ENCODE data around the gene SVIL. TPM values are rescaled to one million over a fixed set of nuclear protein-coding genes. Genes with fewer than 3 reads are reported as not detected.
A peak's percentile ranks its signal among the peaks of the same experiment; 100 is the strongest.
"Not testable (repeated sequence)": the region's sequence is repeated elsewhere in the genome, so short reads cannot be mapped to it uniquely, and the experiment has no call there.

SVIL gene
- polyA plus RNA-seq, 1 donor (not counting 4 experiments of a cell fraction or from before 2014, with no cell fraction given), result 16.2 TPM

DNA sequence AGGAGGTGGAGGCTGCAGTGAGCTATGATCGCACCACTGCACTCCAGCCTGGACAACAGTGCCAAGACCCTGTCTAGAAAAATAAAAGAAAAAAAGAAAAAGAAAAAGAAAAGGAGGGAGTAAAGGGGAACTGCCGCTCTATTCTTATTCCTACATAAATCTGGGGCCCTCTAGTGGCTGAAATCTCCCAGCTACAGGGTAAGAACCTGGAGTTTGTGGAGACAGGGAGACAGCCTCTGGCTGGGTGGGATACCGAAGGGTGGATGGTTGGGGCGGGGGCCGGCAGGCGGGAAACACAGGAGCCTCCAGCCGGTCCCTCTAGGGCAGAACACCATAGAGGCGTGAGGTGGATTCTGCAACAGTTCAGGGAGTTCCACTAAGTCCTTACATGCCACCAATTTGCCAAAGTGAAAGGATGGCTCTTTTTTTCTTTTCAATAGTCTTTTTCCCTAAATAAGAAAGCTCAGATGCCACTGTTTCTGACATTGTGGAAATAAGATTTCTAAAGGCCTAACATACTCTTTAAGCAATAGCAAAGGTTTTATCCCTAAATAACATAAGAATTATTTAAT is 117.3 kb downstream of the SVIL start:
- TF ChIP-seq EZH2 (IDR thresholded peaks at IDR 0.05; ENCODE audit: low read length), result no peak
- TF ChIP-seq, protein P1, sequence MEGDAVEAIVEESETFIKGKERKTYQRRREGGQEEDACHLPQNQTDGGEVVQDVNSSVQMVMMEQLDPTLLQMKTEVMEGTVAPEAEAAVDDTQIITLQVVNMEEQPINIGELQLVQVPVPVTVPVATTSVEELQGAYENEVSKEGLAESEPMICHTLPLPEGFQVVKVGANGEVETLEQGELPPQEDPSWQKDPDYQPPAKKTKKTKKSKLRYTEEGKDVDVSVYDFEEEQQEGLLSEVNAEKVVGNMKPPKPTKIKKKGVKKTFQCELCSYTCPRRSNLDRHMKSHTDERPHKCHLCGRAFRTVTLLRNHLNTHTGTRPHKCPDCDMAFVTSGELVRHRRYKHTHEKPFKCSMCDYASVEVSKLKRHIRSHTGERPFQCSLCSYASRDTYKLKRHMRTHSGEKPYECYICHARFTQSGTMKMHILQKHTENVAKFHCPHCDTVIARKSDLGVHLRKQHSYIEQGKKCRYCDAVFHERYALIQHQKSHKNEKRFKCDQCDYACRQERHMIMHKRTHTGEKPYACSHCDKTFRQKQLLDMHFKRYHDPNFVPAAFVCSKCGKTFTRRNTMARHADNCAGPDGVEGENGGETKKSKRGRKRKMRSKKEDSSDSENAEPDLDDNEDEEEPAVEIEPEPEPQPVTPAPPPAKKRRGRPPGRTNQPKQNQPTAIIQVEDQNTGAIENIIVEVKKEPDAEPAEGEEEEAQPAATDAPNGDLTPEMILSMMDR (optimal IDR thresholded peaks at IDR 0.05 in 1 of 3, IDR thresholded peaks at IDR 0.05 in 1 of 3, conservative IDR thresholded peaks at IDR 0.05 in 1 of 3; ENCODE audit: extremely low read depth in 1 of 3, insufficient read depth in 2 of 3, low read length in 3 of 3), result peak; percentile 45 to 55 (median 51)
- Histone ChIP-seq H3K27ac (ENCODE audit: control insufficient read depth, insufficient read depth, low read length) (no peak overlapping the region), H3K4me3 (ENCODE audit: control insufficient read depth in 2 of 3, extremely low read depth in 1 of 3, insufficient read depth in 2 of 3, low read depth in 1 of 3, low read length in 3 of 3) (no peak overlapping the region), H3K36me3 (ENCODE audit: control insufficient read depth in 2 of 2, extremely low read depth in 1 of 2, insufficient read depth in 2 of 2, low read length in 2 of 2) (peaks cover 6 to 7% of the 10 kb centered on the region in 2 experiments), H2AFZ (ENCODE audit: control insufficient read depth, low read length) (no peak overlapping the region), H4K20me1 (ENCODE audit: control insufficient read depth, extremely low read depth, insufficient read depth, low read length) (no peaks in the 10 kb centered on the region), H3K4me2 (ENCODE audit: control insufficient read depth, extremely low read depth, insufficient read depth, low read depth, low read length) (no peak overlapping the region), H3K79me2 (ENCODE audit: control insufficient read depth, insufficient read depth, low read length) (no peaks in the 10 kb centered on the region), H3K9me3 (ENCODE audit: control insufficient read depth, low read depth, low read length) (no peaks in the 10 kb centered on the region), H3K9ac (ENCODE audit: control insufficient read depth, extremely low read depth, insufficient read depth, low read length) (no peak overlapping the region), H3K4me1 (ENCODE audit: control insufficient read depth, extremely low read depth, insufficient read depth, low read length) (peaks cover 3% of the 10 kb centered on the region), H3K9me1 (ENCODE audit: control insufficient read depth, extremely low read depth, insufficient read depth, low read length) (no peaks in the 10 kb centered on the region), H3K27me3 (ENCODE audit: control insufficient read depth, extremely low read depth, insufficient read depth, low read length) (no peaks in the 10 kb centered on the region)
- dilution Hi-C loops (cut with MboI; ENCODE audit: extremely low pct_ligation_motif_present, low sequenced_read_pairs), result no loop called here
- no peak for FAIRE-seq
- DNase-seq (ENCODE audit: low read depth, low spot score), result no peak

GRCh38 chr10:29516309-29516932 is 118.3 kb downstream of the SVIL start:
- H3K4me3 ChIP-seq (ENCODE audit: control insufficient read depth in 2 of 3, extremely low read depth in 1 of 3, insufficient read depth in 2 of 3, low read depth in 1 of 3, low read length in 3 of 3); H3K4me2 ChIP-seq (ENCODE audit: control insufficient read depth, extremely low read depth, insufficient read depth, low read depth, low read length); DNase-seq (ENCODE audit: low read depth, low spot score); FAIRE-seq; H3K9me3 ChIP-seq (ENCODE audit: control insufficient read depth, low read depth, low read length); H3K27me3 ChIP-seq (ENCODE audit: control insufficient read depth, extremely low read depth, insufficient read depth, low read length); H3K36me3 ChIP-seq (ENCODE audit: control insufficient read depth in 2 of 2, extremely low read depth in 1 of 2, insufficient read depth in 2 of 2, low read length in 2 of 2); dilution Hi-C loops (cut with MboI; ENCODE audit: extremely low pct_ligation_motif_present, low sequenced_read_pairs); H3K79me2 ChIP-seq (ENCODE audit: control insufficient read depth, insufficient read depth, low read length); H3K9me1 ChIP-seq (ENCODE audit: control insufficient read depth, extremely low read depth, insufficient read depth, low read length); H2AFZ ChIP-seq (ENCODE audit: control insufficient read depth, low read length); H4K20me1 ChIP-seq (ENCODE audit: control insufficient read depth, extremely low read depth, insufficient read depth, low read length); H3K9ac ChIP-seq (ENCODE audit: control insufficient read depth, extremely low read depth, insufficient read depth, low read length); H3K27ac ChIP-seq (ENCODE audit: control insufficient read depth, insufficient read depth, low read length); H3K4me1 ChIP-seq (ENCODE audit: control insufficient read depth, extremely low read depth, insufficient read depth, low read length): not testable (repeated sequence)

GRCh38 chr10:29515879-29516278 is 118.9 kb downstream of the SVIL start:
- H3K79me2 ChIP-seq (ENCODE audit: control insufficient read depth, insufficient read depth, low read length); H3K27me3 ChIP-seq (ENCODE audit: control insufficient read depth, extremely low read depth, insufficient read depth, low read length); H3K9ac ChIP-seq (ENCODE audit: control insufficient read depth, extremely low read depth, insufficient read depth, low read length); H3K9me3 ChIP-seq (ENCODE audit: control insufficient read depth, low read depth, low read length); DNase-seq (ENCODE audit: low read depth, low spot score); dilution Hi-C loops (cut with MboI; ENCODE audit: extremely low pct_ligation_motif_present, low sequenced_read_pairs); H2AFZ ChIP-seq (ENCODE audit: control insufficient read depth, low read length); FAIRE-seq; H4K20me1 ChIP-seq (ENCODE audit: control insufficient read depth, extremely low read depth, insufficient read depth, low read length); H3K4me3 ChIP-seq (ENCODE audit: control insufficient read depth in 2 of 3, extremely low read depth in 1 of 3, insufficient read depth in 2 of 3, low read depth in 1 of 3, low read length in 3 of 3); H3K9me1 ChIP-seq (ENCODE audit: control insufficient read depth, extremely low read depth, insufficient read depth, low read length); H3K27ac ChIP-seq (ENCODE audit: control insufficient read depth, insufficient read depth, low read length); H3K36me3 ChIP-seq (ENCODE audit: control insufficient read depth in 2 of 2, extremely low read depth in 1 of 2, insufficient read depth in 2 of 2, low read length in 2 of 2); H3K4me2 ChIP-seq (ENCODE audit: control insufficient read depth, extremely low read depth, insufficient read depth, low read depth, low read length); H3K4me1 ChIP-seq (ENCODE audit: control insufficient read depth, extremely low read depth, insufficient read depth, low read length): not testable (repeated sequence)

GRCh38 chr10:29515104-29515503 is 119.7 kb downstream of the SVIL start:
- H3K4me2 ChIP-seq (ENCODE audit: control insufficient read depth, extremely low read depth, insufficient read depth, low read depth, low read length); H3K9me1 ChIP-seq (ENCODE audit: control insufficient read depth, extremely low read depth, insufficient read depth, low read length); H3K9me3 ChIP-seq (ENCODE audit: control insufficient read depth, low read depth, low read length); H3K36me3 ChIP-seq (ENCODE audit: control insufficient read depth in 2 of 2, extremely low read depth in 1 of 2, insufficient read depth in 2 of 2, low read length in 2 of 2); DNase-seq (ENCODE audit: low read depth, low spot score); H3K4me3 ChIP-seq (ENCODE audit: control insufficient read depth in 2 of 3, extremely low read depth in 1 of 3, insufficient read depth in 2 of 3, low read depth in 1 of 3, low read length in 3 of 3); H3K27ac ChIP-seq (ENCODE audit: control insufficient read depth, insufficient read depth, low read length); H3K79me2 ChIP-seq (ENCODE audit: control insufficient read depth, insufficient read depth, low read length); H3K9ac ChIP-seq (ENCODE audit: control insufficient read depth, extremely low read depth, insufficient read depth, low read length); H2AFZ ChIP-seq (ENCODE audit: control insufficient read depth, low read length); FAIRE-seq; H3K4me1 ChIP-seq (ENCODE audit: control insufficient read depth, extremely low read depth, insufficient read depth, low read length); dilution Hi-C loops (cut with MboI; ENCODE audit: extremely low pct_ligation_motif_present, low sequenced_read_pairs); H4K20me1 ChIP-seq (ENCODE audit: control insufficient read depth, extremely low read depth, insufficient read depth, low read length); H3K27me3 ChIP-seq (ENCODE audit: control insufficient read depth, extremely low read depth, insufficient read depth, low read length): not testable (repeated sequence)

All from keratinocyte (primary cell).